Activated CD8-positive, alpha-beta T cell treated with anti-CD3 and anti-CD28 coated beads for 36 hours (primary cell): Measurements from ENCODE around the gene B3GALT4. TPM values are rescaled to one million over a fixed set of nuclear protein-coding genes. Genes with fewer than 3 reads are reported as not detected.

Experiments
- ATAC-seq: fragments of 200-7000 bp; cut with Tn5 transposase; one replicate; pipeline ENCODE4 v1.10.0; 2021; ENCODE audit warnings: mild to moderate bottlenecking, moderate library complexity
- CTCF ChIA-PET: fragments of 350-600 bp; sonication (Branson Sonifier 250); formaldehyde crosslinking; loops from one replicate; lab custom pipeline; 2021; ENCODE audit warnings: antibody characterized with exemption; lab: Charles Lee
- POLR2A ChIA-PET: fragments of 350-600 bp; sonication (Branson Sonifier 250); formaldehyde crosslinking; loops from one replicate; lab custom pipeline; 2021; ENCODE audit warnings: antibody characterized with exemption; lab: Charles Lee
- DNase-seq: peaks from one replicate; pipeline ENCODE4 v3.0.0-alpha.2; 2020
- H3K27ac Mint-ChIP-seq: one replicate; pipeline ENCODE4 v1.8.0; 2021; ENCODE audit warnings: mild to moderate bottlenecking, mixed read lengths
- H3K27me3 Mint-ChIP-seq: one replicate; pipeline ENCODE4 v1.8.0; 2021; ENCODE audit warnings: mixed read lengths
- H3K36me3 Mint-ChIP-seq: one replicate; pipeline ENCODE4 v1.8.0; 2021; ENCODE audit warnings: low read depth, mixed read lengths
- H3K4me1 Mint-ChIP-seq: one replicate; pipeline ENCODE4 v1.8.0; 2021; ENCODE audit warnings: low read depth, mixed read lengths
- H3K4me3 Mint-ChIP-seq: one replicate; pipeline ENCODE4 v1.8.0; 2021; ENCODE audit warnings: mild to moderate bottlenecking, moderate library complexity, mixed read lengths
- H3K9me3 Mint-ChIP-seq: one replicate; pipeline ENCODE4 v1.8.0; 2021; ENCODE audit warnings: mixed read lengths
- intact Hi-C: fragments of 100-400 bp; cut with micrococcal nuclease; formaldehyde crosslinking; loops from one replicate; pipeline ENCODE4 v1.10.0; 2022
- total RNA-seq, 2 experiments: library from RNA; stranded (reverse); gene quantifications; one replicate each; pipeline ENCODE4 v1.2.3, GENCODE V29; 2021
- TF ChIP-seq, protein P1 (sequence below): fragments of 200-600 bp; IDR thresholded peaks from one replicate; pipeline ENCODE4 v1.8.0; 2022; ENCODE audit warnings: antibody characterized with exemption, mild to moderate bottlenecking

Gene B3GALT4, protein sequence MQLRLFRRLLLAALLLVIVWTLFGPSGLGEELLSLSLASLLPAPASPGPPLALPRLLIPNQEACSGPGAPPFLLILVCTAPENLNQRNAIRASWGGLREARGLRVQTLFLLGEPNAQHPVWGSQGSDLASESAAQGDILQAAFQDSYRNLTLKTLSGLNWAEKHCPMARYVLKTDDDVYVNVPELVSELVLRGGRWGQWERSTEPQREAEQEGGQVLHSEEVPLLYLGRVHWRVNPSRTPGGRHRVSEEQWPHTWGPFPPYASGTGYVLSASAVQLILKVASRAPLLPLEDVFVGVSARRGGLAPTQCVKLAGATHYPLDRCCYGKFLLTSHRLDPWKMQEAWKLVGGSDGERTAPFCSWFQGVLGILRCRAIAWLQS
- 1 to 10 TPM; 3.6 to 4.2 TPM for total RNA-seq

DNA sequence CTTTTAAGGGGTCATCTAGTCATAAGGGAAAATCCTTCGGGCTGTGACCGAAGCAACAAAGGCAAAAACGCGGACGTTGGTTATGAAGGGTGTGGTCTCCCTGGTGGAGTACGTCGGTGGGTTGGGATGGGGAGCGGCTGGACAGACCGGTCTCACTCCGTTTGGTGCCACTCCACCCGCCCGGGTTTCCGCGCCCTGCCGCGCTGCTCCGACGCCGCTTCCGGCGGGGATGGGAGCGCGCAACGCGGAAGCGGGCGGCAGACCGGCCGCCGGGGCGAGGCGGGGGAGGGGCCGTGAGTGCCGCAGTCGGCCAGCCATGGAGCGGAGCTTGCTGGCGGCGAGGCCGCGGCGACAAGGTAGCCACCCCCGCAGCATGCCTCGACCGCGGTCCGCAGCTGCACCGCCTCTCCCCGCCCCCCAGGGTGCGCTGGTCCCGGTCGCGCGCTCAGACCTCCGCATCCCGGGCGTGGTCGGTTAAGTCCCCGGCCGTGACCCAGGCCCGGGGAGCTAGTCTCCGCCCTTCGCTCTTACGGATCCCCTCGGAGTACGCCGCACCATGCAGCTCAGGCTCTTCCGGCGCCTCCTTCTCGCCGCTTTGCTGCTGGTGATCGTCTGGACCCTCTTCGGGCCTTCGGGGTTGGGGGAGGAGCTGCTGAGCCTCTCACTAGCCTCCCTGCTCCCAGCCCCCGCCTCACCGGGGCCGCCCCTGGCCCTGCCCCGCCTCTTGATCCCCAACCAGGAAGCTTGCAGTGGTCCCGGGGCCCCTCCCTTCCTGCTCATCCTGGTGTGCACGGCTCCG, at the start of gene B3GALT4:
Gene B3GALT4 (plus strand): TSS at position 260 of the 799 bp plus-strand sequence. CDS start 297 bp downstream, at position 557.
- intact Hi-C loops, result no loop called here
- Mint-ChIP-seq H3K27ac (peak within 1 kb of the TSS; percentile 100), H3K27me3 (no peaks in the 10 kb centered on the region), H3K9me3 (no peaks in the 10 kb centered on the region), H3K36me3 (peaks cover 48% of the 10 kb centered on the region), H3K4me1 (peaks cover 38% of the 10 kb centered on the region), H3K4me3 (peak within 1 kb of the TSS; percentile 95)
- DNase-seq (peak; percentile 82), ATAC-seq (peak; percentile 76)
- ChIA-PET CTCF (interaction anchor here (0.8 to 5.6 kb wide), 19 partner anchors 9 to 301 kb away, joined by 3 to 35 read pairs (median 4); partner anchors contain the start of genes KIFC1, PFDN6, RGL2 and TAPBP), POLR2A (interaction anchor here (0.6 to 9.5 kb wide), 25 partner anchors 9 to 304 kb away, joined by 3 to 261 read pairs (median 4); partner anchors contain the start of genes CUTA, PFDN6, RGL2 and RING1)
- TF ChIP-seq, protein P1, sequence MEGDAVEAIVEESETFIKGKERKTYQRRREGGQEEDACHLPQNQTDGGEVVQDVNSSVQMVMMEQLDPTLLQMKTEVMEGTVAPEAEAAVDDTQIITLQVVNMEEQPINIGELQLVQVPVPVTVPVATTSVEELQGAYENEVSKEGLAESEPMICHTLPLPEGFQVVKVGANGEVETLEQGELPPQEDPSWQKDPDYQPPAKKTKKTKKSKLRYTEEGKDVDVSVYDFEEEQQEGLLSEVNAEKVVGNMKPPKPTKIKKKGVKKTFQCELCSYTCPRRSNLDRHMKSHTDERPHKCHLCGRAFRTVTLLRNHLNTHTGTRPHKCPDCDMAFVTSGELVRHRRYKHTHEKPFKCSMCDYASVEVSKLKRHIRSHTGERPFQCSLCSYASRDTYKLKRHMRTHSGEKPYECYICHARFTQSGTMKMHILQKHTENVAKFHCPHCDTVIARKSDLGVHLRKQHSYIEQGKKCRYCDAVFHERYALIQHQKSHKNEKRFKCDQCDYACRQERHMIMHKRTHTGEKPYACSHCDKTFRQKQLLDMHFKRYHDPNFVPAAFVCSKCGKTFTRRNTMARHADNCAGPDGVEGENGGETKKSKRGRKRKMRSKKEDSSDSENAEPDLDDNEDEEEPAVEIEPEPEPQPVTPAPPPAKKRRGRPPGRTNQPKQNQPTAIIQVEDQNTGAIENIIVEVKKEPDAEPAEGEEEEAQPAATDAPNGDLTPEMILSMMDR, result peak; percentile 44

- ChIA-PET POLR2A (interaction anchor here (1.0 kb wide), 1 partner anchor 11 kb away, joined by 4 read pairs; no protein-coding TSS in a partner anchor), CTCF (interaction anchor here (0.9 to 2.9 kb wide), 3 partner anchors 8 to 74 kb away, joined by 3 to 10 read pairs (median 3); no protein-coding TSS in a partner anchor)
- no peak overlapping the region for H3K4me3 Mint-ChIP-seq
- no peaks in the 10 kb centered on the region for H3K36me3 Mint-ChIP-seq
- no peak for DNase-seq
- peaks cover under 1% of the 10 kb centered on the region for H3K4me1 Mint-ChIP-seq
- TF ChIP-seq, protein P1, result no peak
- peaks cover 12% of the 10 kb centered on the region for H3K27me3 Mint-ChIP-seq
- H3K27ac Mint-ChIP-seq, result no peak overlapping the region
- no peak for ATAC-seq
- intact Hi-C loops, result no loop called here
- no peaks in the 10 kb centered on the region for H3K9me3 Mint-ChIP-seq
These were observed 41.7 kb upstream of the B3GALT4 start for GRCh38 chr6:33235221-33235634.

DNA sequence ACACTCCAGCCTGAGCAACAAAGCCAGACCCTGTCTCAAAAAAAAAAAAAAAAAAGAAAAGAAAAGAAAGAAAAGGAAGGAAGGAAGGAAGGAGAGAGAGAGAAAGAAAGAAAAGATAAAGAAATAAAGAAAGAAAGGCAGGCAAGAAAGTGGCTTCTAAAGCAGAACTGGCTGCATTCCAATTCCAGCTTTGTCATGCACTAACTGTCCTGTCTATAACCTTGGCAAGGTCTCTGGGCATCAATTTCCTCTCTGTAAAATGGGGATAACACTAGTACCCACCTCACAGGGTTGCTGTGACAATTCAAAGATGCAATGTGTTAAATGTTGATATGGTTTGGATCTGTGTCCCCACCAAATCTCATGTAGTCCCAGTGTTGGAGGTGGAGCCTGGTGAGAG, 40.6 kb upstream of the B3GALT4 start:
- peaks cover 12% of the 10 kb centered on the region for H3K27me3 Mint-ChIP-seq
- H3K27ac Mint-ChIP-seq, result no peak overlapping the region
- DNase-seq, result no peak

DNA sequence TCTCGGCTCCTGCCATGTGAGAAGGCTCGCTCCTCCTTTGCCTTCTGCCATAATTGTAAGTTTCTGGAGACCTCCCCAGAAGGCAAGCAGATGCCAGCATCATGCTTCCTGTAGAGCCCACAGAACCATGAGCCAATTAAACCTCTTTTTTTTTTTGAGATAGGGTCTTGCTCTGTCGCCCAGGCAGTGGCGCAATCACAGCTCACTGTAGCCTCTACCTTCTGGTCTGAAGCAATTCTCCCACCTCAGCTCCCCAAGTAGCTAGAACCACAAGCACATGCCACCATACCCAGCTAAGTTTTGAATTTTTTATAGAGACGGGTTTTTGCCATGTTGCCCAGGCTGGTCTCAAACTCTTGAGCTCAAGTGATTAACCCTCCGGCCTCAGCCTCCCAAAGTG, 40.1 kb upstream of the B3GALT4 start:
- H3K27me3 Mint-ChIP-seq, result peaks cover 12% of the 10 kb centered on the region
- CTCF ChIA-PET, result interaction anchor here (1.1 to 2.9 kb wide), 2 partner anchors 12 to 112 kb away, joined by 3 to 10 read pairs; no protein-coding TSS in a partner anchor
- H3K27ac Mint-ChIP-seq, result no peak overlapping the region
- no peaks in the 10 kb centered on the region for H3K36me3 Mint-ChIP-seq
- no peaks in the 10 kb centered on the region for H3K9me3 Mint-ChIP-seq
- DNase-seq (no peak), ATAC-seq (no peak)
- no peak overlapping the region for H3K4me3 Mint-ChIP-seq
- POLR2A ChIA-PET, result interaction anchor here (1.5 kb wide), 1 partner anchor 11 kb away, joined by 3 read pairs; no protein-coding TSS in a partner anchor
- intact Hi-C loops, result no loop called here
- peaks cover 8% of the 10 kb centered on the region for H3K4me1 Mint-ChIP-seq
- TF ChIP-seq, protein P1, result no peak

More for the DNA sequence above, 40.6 kb upstream of the B3GALT4 start:
- no peaks in the 10 kb centered on the region for H3K36me3 Mint-ChIP-seq
- TF ChIP-seq, protein P1, result no peak
- H3K9me3 Mint-ChIP-seq, result no peaks in the 10 kb centered on the region
- H3K4me1 Mint-ChIP-seq, result peaks cover 5% of the 10 kb centered on the region
- ChIA-PET POLR2A (interaction anchor here (1.0 to 1.5 kb wide), 2 partner anchors 10 to 12 kb away, joined by 3 to 4 read pairs; no protein-coding TSS in a partner anchor), CTCF (interaction anchor here (1.1 to 2.9 kb wide), 3 partner anchors 12 to 111 kb away, joined by 3 to 10 read pairs (median 3); no protein-coding TSS in a partner anchor)
- no peak overlapping the region for H3K4me3 Mint-ChIP-seq
- intact Hi-C loops, result no loop called here
- ATAC-seq, result no peak
